BLaER1 (cell line): ENCODE results near the gene PSPH.
"Not testable (repeated sequence)": the region's sequence is repeated elsewhere in the genome, so short reads cannot be mapped to it uniquely, and the experiment has no call there.

ENCODE experiments used
- H3K27ac ChIP-seq: shearing (Covaris generic); formaldehyde crosslinking; 2 replicates; pipeline ENCODE4 v1.8.1; 2022
- H3K27me3 ChIP-seq: shearing (Covaris generic); formaldehyde crosslinking; 2 replicates; pipeline ENCODE4 v1.8.1; 2022
- H3K36me3 ChIP-seq: shearing (Covaris generic); formaldehyde crosslinking; 2 replicates; pipeline ENCODE4 v1.8.1; 2022
- H3K4me1 ChIP-seq: shearing (Covaris generic); formaldehyde crosslinking; 2 replicates; pipeline ENCODE4 v1.8.1; 2022
- H3K4me2 ChIP-seq: shearing (Covaris generic); formaldehyde crosslinking; 2 replicates; pipeline ENCODE4 v1.8.1; 2022
- H3K4me3 ChIP-seq: shearing (Covaris generic); formaldehyde crosslinking; 2 replicates; pipeline ENCODE4 v1.8.1; 2022
- H3K9ac ChIP-seq: shearing (Covaris generic); formaldehyde crosslinking; 2 replicates; pipeline ENCODE4 v1.8.1; 2022
- H3K9me3 ChIP-seq: shearing (Covaris generic); formaldehyde crosslinking; 2 replicates; pipeline ENCODE4 v1.8.1; 2022
- H4K20me1 ChIP-seq: shearing (Covaris generic); formaldehyde crosslinking; 2 replicates; pipeline ENCODE4 v1.8.1; 2022
- Cebpa-rat ChIP-seq: shearing (Covaris generic); IDR thresholded peaks from 2 replicates; pipeline ENCODE4 v1.8.1; 2022

Gene PSPH

GRCh38 chr7:56083150-56083785 lies 32.0 kb upstream of the PSPH start:
- Histone ChIP-seq H3K4me1 (peaks cover 78% of the 10 kb centered on the region), H3K4me3 (0 out of 2 replicates have a peak overlapping the region, but pooled peaks have one; percentile 1), H3K9me3 (no peaks in the 10 kb centered on the region), H3K9ac (peak overlapping the region; percentile 45; the same call in 1 of the 2 replicates), H4K20me1 (no peaks in the 10 kb centered on the region), H3K27me3 (no peaks in the 10 kb centered on the region), H3K36me3 (peaks cover 62% of the 10 kb centered on the region), H3K4me2 (peak overlapping the region; percentile 78), H3K27ac (peak overlapping the region; percentile 77)
- TF ChIP-seq Cebpa-rat, result no peak

GRCh38 chr7:56081626-56082340 lies 30.5 kb upstream of the PSPH start:
- no peak for TF ChIP-seq Cebpa-rat
- Histone ChIP-seq H3K4me3 (no peak overlapping the region), H3K9ac (no peak overlapping the region), H3K4me2 (peak overlapping the region; percentile 78), H3K27me3 (no peaks in the 10 kb centered on the region), H4K20me1 (no peaks in the 10 kb centered on the region), H3K4me1 (peaks cover 83% of the 10 kb centered on the region), H3K27ac (peak overlapping the region; percentile 77), H3K9me3 (no peaks in the 10 kb centered on the region), H3K36me3 (peaks cover 61% of the 10 kb centered on the region)

GRCh38 chr7:56080726-56081435 lies 29.6 kb upstream of the PSPH start:
- peaks cover 61% of the 10 kb centered on the region for H3K36me3 ChIP-seq

GRCh38 chr7:56079450-56080185 lies 28.4 kb upstream of the PSPH start:
- Histone ChIP-seq H3K4me2 (peak overlapping the region; percentile 71), H3K36me3 (peaks cover 67% of the 10 kb centered on the region), H3K27me3 (no peaks in the 10 kb centered on the region), H3K4me3 (no peak overlapping the region), H3K27ac (peak overlapping the region; percentile 77), H3K4me1 (peaks cover 68% of the 10 kb centered on the region), H3K9ac (peak overlapping the region; percentile 61), H4K20me1 (no peaks in the 10 kb centered on the region), H3K9me3 (no peaks in the 10 kb centered on the region)
- no peak for TF ChIP-seq Cebpa-rat

More at GRCh38 chr7:56080726-56081435, 29.6 kb upstream of the PSPH start:
- H3K9me3 ChIP-seq, H3K4me3 ChIP-seq, H3K27me3 ChIP-seq, H4K20me1 ChIP-seq: not testable (repeated sequence)
- Histone ChIP-seq H3K4me1 (peaks cover 81% of the 10 kb centered on the region), H3K27ac (peak overlapping the region; percentile 77), H3K9ac (peak overlapping the region; percentile 61; the same call in 1 of the 2 replicates), H3K4me2 (peak overlapping the region; percentile 71)

GRCh38 chr7:56078196-56078595 lies 27.0 kb upstream of the PSPH start:
- H3K9ac ChIP-seq, result 0 out of 2 replicates have a peak overlapping the region, but pooled peaks have one; percentile 61
- no peaks in the 10 kb centered on the region for H3K9me3 ChIP-seq
- peak overlapping the region; percentile 77 for H3K27ac ChIP-seq
- peaks cover 54% of the 10 kb centered on the region for H3K4me1 ChIP-seq
- peaks cover 81% of the 10 kb centered on the region for H3K36me3 ChIP-seq
- H4K20me1 ChIP-seq, result 0 out of 2 replicates have a peak, but pooled peaks cover 6% of the 10 kb centered on the region
- H3K4me2 ChIP-seq, result peak overlapping the region; percentile 71
- no peak overlapping the region for H3K4me3 ChIP-seq
- H3K27me3 ChIP-seq, result no peaks in the 10 kb centered on the region
- no peak for TF ChIP-seq Cebpa-rat

GRCh38 chr7:56077681-56078080 lies 26.4 kb upstream of the PSPH start:
- Histone ChIP-seq H3K4me1 (peaks cover 49% of the 10 kb centered on the region), H3K27ac (0 out of 2 replicates have a peak overlapping the region, but pooled peaks have one; percentile 77), H3K4me2 (no peak overlapping the region), H4K20me1 (0 out of 2 replicates have a peak, but pooled peaks cover 9% of the 10 kb centered on the region), H3K9ac (no peak overlapping the region), H3K36me3 (peaks cover 87% of the 10 kb centered on the region), H3K4me3 (no peak overlapping the region), H3K9me3 (no peaks in the 10 kb centered on the region), H3K27me3 (no peaks in the 10 kb centered on the region)
- no peak for TF ChIP-seq Cebpa-rat

GRCh38 chr7:56074371-56074791 lies 23.1 kb upstream of the PSPH start:
- Histone ChIP-seq H3K27ac (no peak overlapping the region), H3K4me2 (no peak overlapping the region), H4K20me1 (0 out of 2 replicates have a peak, but pooled peaks cover 9% of the 10 kb centered on the region), H3K27me3 (no peaks in the 10 kb centered on the region), H3K4me3 (no peak overlapping the region), H3K4me1 (peaks cover 16% of the 10 kb centered on the region), H3K9ac (0 out of 2 replicates have a peak overlapping the region, but pooled peaks have one; percentile 5), H3K36me3 (peaks cover 97% of the 10 kb centered on the region), H3K9me3 (no peaks in the 10 kb centered on the region)
- TF ChIP-seq Cebpa-rat, result no peak

GRCh38 chr7:56066376-56066775 lies 15.1 kb upstream of the PSPH start:
- not testable (repeated sequence) for H3K27ac ChIP-seq, H3K9me3 ChIP-seq, H3K27me3 ChIP-seq, H3K9ac ChIP-seq, H3K4me3 ChIP-seq, H3K4me2 ChIP-seq
- peaks cover 71% of the 10 kb centered on the region for H3K36me3 ChIP-seq
- H4K20me1 ChIP-seq, result peaks cover 34% of the 10 kb centered on the region
- peaks cover 38% of the 10 kb centered on the region for H3K4me1 ChIP-seq
